H1 (cell line): ENCODE data around the gene WDR13. TPM values are rescaled to one million over a fixed set of nuclear protein-coding genes. Genes with fewer than 3 reads are reported as not detected.

Experiments
- CTCF ChIA-PET: fragments of 300-600 bp; sonication (Branson Sonifier 250); formaldehyde crosslinking; loops from one replicate; lab custom pipeline; 2021; ENCODE audit not compliant: partially characterized antibody; lab: Charles Lee
- POLR2A ChIA-PET: fragments of 300-600 bp; sonication (Branson Sonifier 250); formaldehyde crosslinking; loops from one replicate; lab custom pipeline; 2021; ENCODE audit warnings: inconsistent platforms; ENCODE audit not compliant: partially characterized antibody; lab: Charles Lee
- DNase-seq, 2 experiments: peaks; one replicate each; pipeline versions ENCODE4 v3.0.0 to v3.0.0-alpha.2; 2010 to 2022; ENCODE audit warnings: low spot score in 2 of 2, low read depth in 1 of 2, mixed read lengths in 1 of 2
- FAIRE-seq: peaks from 2 replicates; lab custom pipeline; 2011; peaks lifted over from hg19 to GRCh38; lab: Jason Lieb, UNC
- H2AFZ ChIP-seq: 2 replicates; pipeline ENCODE4 v1.8.1; 2012; ENCODE audit warnings: low read length, inconsistent platforms
- H2AK5ac ChIP-seq: 2 replicates; pipeline ENCODE4 v1.6.1; 2013; ENCODE audit warnings: low read depth, low read length
- H2BK120ac ChIP-seq: replicated peaks from 2 replicates; pipeline ENCODE3; 2013; ENCODE audit warnings: low read depth, low read length, inconsistent platforms
- H2BK12ac ChIP-seq: 2 replicates; pipeline ENCODE4 v1.6.1; 2013; ENCODE audit warnings: low read depth, low read length
- H2BK15ac ChIP-seq: 2 replicates; pipeline ENCODE4 v1.6.1; 2013; ENCODE audit warnings: low read length
- H2BK20ac ChIP-seq: 2 replicates; pipeline ENCODE4 v1.6.1; 2013; ENCODE audit warnings: low read length
- H2BK5ac ChIP-seq: 2 replicates; pipeline ENCODE4 v1.6.1; 2013; ENCODE audit warnings: low read depth, low read length
- H3K14ac ChIP-seq: 2 replicates; pipeline ENCODE4 v1.6.1; 2013; ENCODE audit warnings: inconsistent platforms; ENCODE audit not compliant: insufficient read length
- H3K18ac ChIP-seq: 2 replicates; pipeline ENCODE4 v1.6.1; 2013; ENCODE audit warnings: low read length; ENCODE audit errors: extremely low read depth
- H3K23ac ChIP-seq: 2 replicates; pipeline ENCODE4 v1.6.1; 2013; ENCODE audit warnings: inconsistent platforms; ENCODE audit not compliant: insufficient read length
- H3K23me2 ChIP-seq: 2 replicates; pipeline ENCODE4 v1.6.1; 2013; ENCODE audit warnings: low read depth, low read length
- H3K27ac ChIP-seq: 2 replicates; pipeline ENCODE4 v1.6.1; 2011; ENCODE audit warnings: low read depth, low read length, inconsistent platforms
- H3K27me3 ChIP-seq, 4 experiments: replicated peaks in 1 of 4; 1 replicate in 1 of 4; 2 replicates in 3 of 4; pipeline versions ENCODE4 v1.6.1 to v1.8.1; 2011 to 2013; ENCODE audit warnings: low read length in 3 of 4, mild to moderate bottlenecking in 3 of 4, inconsistent platforms in 2 of 4, mixed read lengths in 2 of 4, moderate library complexity in 1 of 4; ENCODE audit not compliant: control insufficient read depth in 3 of 4, insufficient read depth in 3 of 4; ENCODE audit errors: extremely low read depth in 1 of 4
- H3K36me3 ChIP-seq, 4 experiments: 2 replicates each; pipeline versions ENCODE4 v1.6.1 to v1.8.1; 2011 to 2013; ENCODE audit warnings: mild to moderate bottlenecking in 4 of 4, low read length in 3 of 4, moderate library complexity in 2 of 4, control low read depth in 1 of 4, inconsistent platforms in 1 of 4; ENCODE audit not compliant: insufficient read depth in 4 of 4, control insufficient read depth in 2 of 4
- H3K4ac ChIP-seq: replicated peaks from 2 replicates; pipeline ENCODE3; 2013; ENCODE audit warnings: low read length, low read depth, mixed read lengths, inconsistent platforms; ENCODE audit not compliant: insufficient read length
- H3K4me1 ChIP-seq, 4 experiments: replicated peaks in 1 of 4; 1 replicate in 1 of 4; 2 replicates in 3 of 4; pipeline versions ENCODE4 v1.6.1 to v1.8.1; 2011 to 2013; ENCODE audit warnings: low read length in 3 of 4, inconsistent platforms in 2 of 4, mixed read lengths in 1 of 4; ENCODE audit not compliant: insufficient read depth in 4 of 4, control insufficient read depth in 3 of 4
- H3K4me2 ChIP-seq, 2 experiments: 2 replicates each; pipeline versions ENCODE4 v1.6.1 to v1.8.1; 2011 to 2013; ENCODE audit warnings: low read depth in 2 of 2, low read length in 2 of 2, control low read depth in 1 of 2, inconsistent platforms in 1 of 2, mild to moderate bottlenecking in 1 of 2; ENCODE audit not compliant: insufficient read depth in 1 of 2
- H3K4me3 ChIP-seq, 4 experiments: fragments of 200-600, 300-600 bp in 1 of 4; sonication (generic), shearing (Covaris generic), sonication (Bioruptor Twin) in 1 of 4; 2 replicates each; pipeline versions ENCODE4 v1.5.1 to v1.8.1; 2011 to 2016; ENCODE audit warnings: low read length in 4 of 4, low read depth in 3 of 4, control low read depth in 2 of 4, inconsistent platforms in 2 of 4, mild to moderate bottlenecking in 2 of 4, mixed read lengths in 1 of 4, moderate library complexity in 1 of 4; ENCODE audit not compliant: insufficient read depth in 2 of 4; ENCODE audit errors: extremely low read depth in 1 of 4
- H3K56ac ChIP-seq: replicated peaks from 2 replicates; pipeline ENCODE3; 2013; ENCODE audit warnings: low read depth, mild to moderate bottlenecking, mixed read lengths, low read length, inconsistent platforms; ENCODE audit not compliant: insufficient read length
- H3K79me1 ChIP-seq: 2 replicates; pipeline ENCODE4 v1.6.1; 2013; ENCODE audit warnings: low read depth, low read length, control low read depth
- H3K79me2 ChIP-seq, 2 experiments: 2 replicates each; pipeline versions ENCODE4 v1.6.1 to v1.8.1; 2012 to 2013; ENCODE audit warnings: low read length in 2 of 2, mild to moderate bottlenecking in 2 of 2, inconsistent platforms in 1 of 2; ENCODE audit not compliant: insufficient read depth in 2 of 2, control insufficient read depth in 1 of 2
- H3K9ac ChIP-seq, 4 experiments: replicated peaks in 1 of 4; 1 replicate in 1 of 4; 2 replicates in 3 of 4; pipeline versions ENCODE4 v1.6.1 to v1.8.1; 2011 to 2013; ENCODE audit warnings: low read depth in 3 of 4, low read length in 3 of 4, control low read depth in 2 of 4, mild to moderate bottlenecking in 2 of 4, moderate library complexity in 2 of 4, inconsistent platforms in 1 of 4; ENCODE audit errors: extremely low read depth in 1 of 4
- H3K9me3 ChIP-seq, 2 experiments: 2 replicates each; pipeline versions ENCODE4 v1.6.1 to v1.8.1; 2012 to 2013; ENCODE audit warnings: mild to moderate bottlenecking in 2 of 2, moderate library complexity in 2 of 2, control low read depth in 1 of 2, inconsistent platforms in 1 of 2, low read depth in 1 of 2, low read length in 1 of 2, mixed read lengths in 1 of 2; ENCODE audit not compliant: insufficient read depth in 2 of 2
- H4K20me1 ChIP-seq, 2 experiments: replicated peaks in 1 of 2; 2 replicates each; pipeline versions ENCODE3 to v1.8.1; 2011 to 2013; ENCODE audit warnings: inconsistent platforms in 2 of 2, low read length in 2 of 2, mild to moderate bottlenecking in 1 of 2; ENCODE audit not compliant: insufficient read depth in 2 of 2, control insufficient read depth in 1 of 2
- H4K5ac ChIP-seq: 2 replicates; pipeline ENCODE4 v1.6.1; 2013; ENCODE audit warnings: low read length, low read depth, mixed read lengths, inconsistent platforms; ENCODE audit not compliant: insufficient read length
- H4K8ac ChIP-seq: 2 replicates; pipeline ENCODE4 v1.8.0; 2013; ENCODE audit warnings: mild to moderate bottlenecking, moderate library complexity, low read length, inconsistent platforms; ENCODE audit not compliant: insufficient read depth; ENCODE audit errors: extremely low read depth
- H4K91ac ChIP-seq: replicated peaks from 2 replicates; pipeline ENCODE3; 2013; ENCODE audit warnings: low read length, mixed read lengths, inconsistent platforms; ENCODE audit not compliant: insufficient read length
- CTCF ChIP-seq, 3 experiments: IDR thresholded peaks; 1 replicate in 2 of 3; 2 replicates in 1 of 3; pipeline versions ENCODE4 v1.5.1 to v1.6.1; 2011; ENCODE audit warnings: low read length in 3 of 3, mild to moderate bottlenecking in 3 of 3, inconsistent platforms in 2 of 3, low read depth in 1 of 3, moderate library complexity in 1 of 3; ENCODE audit not compliant: insufficient read depth in 1 of 3; ENCODE audit errors: control extremely low read depth in 1 of 3
- HDAC2 ChIP-seq, 2 experiments: fragments of 300-600 bp in 1 of 2; sonication (generic) in 1 of 2; IDR thresholded peaks; 2 replicates each; pipeline ENCODE4 v1.6.1; 2011 to 2012; ENCODE audit warnings: low read depth in 2 of 2, low read length in 2 of 2, mild to moderate bottlenecking in 2 of 2, moderate library complexity in 2 of 2, borderline replicate concordance in 1 of 2, inconsistent platforms in 1 of 2
- NANOG ChIP-seq: IDR thresholded peaks from 2 replicates; pipeline ENCODE4 v1.6.1; 2011; ENCODE audit warnings: low read length, low read depth, mild to moderate bottlenecking, inconsistent platforms; ENCODE audit not compliant: insufficient read depth, poor library complexity, severe bottlenecking
- RAD21 ChIP-seq, 2 experiments: IDR thresholded peaks in 1 of 2; conservative IDR thresholded peaks in 1 of 2; 2 replicates each; pipeline ENCODE4 v1.6.1; 2011; ENCODE audit warnings: low read depth in 2 of 2, low read length in 2 of 2, improper control_type of control experiment in 1 of 2, inconsistent platforms in 1 of 2, mild to moderate bottlenecking in 1 of 2, moderate library complexity in 1 of 2
- RXRA ChIP-seq: IDR thresholded peaks from 2 replicates; pipeline ENCODE4 v1.6.1; 2011; ENCODE audit warnings: low read depth, mild to moderate bottlenecking, low read length, moderate library complexity; ENCODE audit not compliant: insufficient read depth
- SP1 ChIP-seq: IDR thresholded peaks from 2 replicates; pipeline ENCODE4 v1.6.1; 2011; ENCODE audit warnings: low read depth, low read length
- TCF12 ChIP-seq: IDR thresholded peaks from 2 replicates; pipeline ENCODE4 v1.6.1; 2011; ENCODE audit warnings: low read depth, mild to moderate bottlenecking, low read length
- WGBS, 2 experiments: shearing (Covaris generic) in 1 of 2; methylation state at CpG; one replicate each; pipeline versions ENCODE4 v1.1.6 to v1.1.7; 2013 to 2015; ENCODE audit warnings: low lambda C conversion rate in 2 of 2, mixed read lengths in 2 of 2, inconsistent platforms in 1 of 2, low coverage in 1 of 2, missing lambda C conversion rate in 1 of 2; ENCODE audit not compliant: insufficient replicate concordance in 2 of 2, insufficient coverage in 1 of 2, insufficient read length in 1 of 2; ENCODE audit errors: extremely low coverage in 1 of 2, missing lambda C conversion rate in 1 of 2; 5-methylcytosine and 5-hydroxymethylcytosine counted together
- polyA plus RNA-seq, 7 experiments: library from polyadenylated mRNA; depleted of rRNA in 3 of 7; stranded (reverse) in 5 of 7; unstranded in 2 of 7; fragments of >200 nt in 5 of 7; fragments of 200-250 nt in 2 of 7; gene quantifications; 1 replicate in 5 of 7; 2 replicates in 1 of 7; 4 replicates in 1 of 7; pipeline versions ENCODE4 v1.2.1 to v1.2.3, GENCODE V29; 2011 to 2013; ENCODE audit warnings: missing spikeins in 2 of 7, mixed read lengths in 2 of 7
- total RNA-seq: library from RNA; stranded (reverse); fragmentation: NEBNext Ultra II Directional; extraction: Animal tissue kit (Norgen Biotek cat#: 25700); gene quantifications from 2 replicates; pipeline ENCODE4 v1.2.1, GENCODE V29; 2021

The WDR13 gene
- total and polyA plus RNA-seq, 2 of the 8 experiments (the other 6 are each of a cell fraction or from before 2014, with no cell fraction given): 19.4 to 46.3 TPM

GRCh38 chrX:48648336-48648751 lies 51.1 kb downstream of the WDR13 start:
- Histone ChIP-seq H3K36me3 (no peaks in the 10 kb centered on the region), H4K5ac (no peak overlapping the region), H3K27ac (no peak overlapping the region), H3K18ac (no peak overlapping the region), H2AK5ac (no peak overlapping the region), H2AFZ (no peak overlapping the region), H3K14ac (no peak overlapping the region), H3K27me3 (no peaks in the 10 kb centered on the region), H3K79me2 (no peaks in the 10 kb centered on the region), H3K23ac (no peak overlapping the region), H4K8ac (no peak overlapping the region), H3K79me1 (no peaks in the 10 kb centered on the region), H3K23me2 (no peaks in the 10 kb centered on the region), H3K4me3 (no peak overlapping the region), H2BK20ac (no peak overlapping the region), H4K20me1 (no peaks in the 10 kb centered on the region), H3K9me3 (no peaks in the 10 kb centered on the region), H3K4me2 (no peak overlapping the region; a peak in 1 of 4 replicates), H3K4me1 (peaks cover 0 to 3% (median under 1%) of the 10 kb centered on the region in 4 experiments; a peak in 3 of 7 replicates), H2BK15ac (no peak overlapping the region), H3K4ac (no peak overlapping the region), H2BK5ac (no peak overlapping the region), H3K9ac (no peak overlapping the region), H3K56ac (no peak overlapping the region), H2BK120ac (no peak overlapping the region), H2BK12ac (no peak overlapping the region), H4K91ac (no peak overlapping the region)
- POLR2A ChIA-PET: interaction anchor here (1.1 to 1.6 kb wide), 4 partner anchors 49 to 280 kb away, joined by 3 to 4 read pairs (median 3); partner anchors contain the start of gene SLC35A2
- peak; percentile 50 to 54 for DNase-seq
- CTCF ChIA-PET: interaction anchor here (0.7 to 1.5 kb wide), 9 partner anchors 9 to 1325 kb away, joined by 3 to 8 read pairs (median 3); partner anchors contain the start of gene SUV39H1
- WGBS, 2 experiments: 13% methylated on average over 6 of the region's 6 CpGs; no CpG with 5 or more reads in 1 of the 2 experiments
- peak; percentile 64 for TF ChIP-seq NANOG
- TF ChIP-seq CTCF (IDR thresholded peaks at IDR 0.05; ENCODE audit: control extremely low read depth in 1 of 3, insufficient read depth in 1 of 3, low read depth in 1 of 3, low read length in 3 of 3): peak in 2 of 3 experiments; percentile 10 to 28; a peak in 2 of 4 replicates
- TF ChIP-seq HDAC2 (IDR thresholded peaks at IDR 0.05; ENCODE audit: borderline replicate concordance in 1 of 2, low read depth in 2 of 2, low read length in 2 of 2): no peak
- 0 out of 2 replicates have a peak, but pooled peaks have one; percentile 22 for TF ChIP-seq SP1
- TF ChIP-seq RAD21 (IDR thresholded peaks at IDR 0.05 in 1 of 2, conservative IDR thresholded peaks at IDR 0.05 in 1 of 2; ENCODE audit: low read depth in 2 of 2, low read length in 2 of 2): peak; percentile 64 to 71
- 0 out of 2 replicates have a peak, but pooled peaks have one; percentile 8 for TF ChIP-seq TCF12
- TF ChIP-seq RXRA: no peak
- peak; percentile 94 for FAIRE-seq
